Keratinocyte (primary cell): ENCODE results near the gene LRP1B. TPM values are rescaled to one million over a fixed set of nuclear protein-coding genes. Genes with fewer than 3 reads are reported as not detected.

Source experiments
- DNase-seq: peaks from one replicate; pipeline ENCODE4 v3.0.0-alpha.2; 2011; ENCODE audit warnings: low read depth, missing footprints, low spot score
- FAIRE-seq: peaks from 2 replicates; lab custom pipeline; 2011; peaks lifted over from hg19 to GRCh38; lab: Jason Lieb, UNC
- H2AFZ ChIP-seq: 2 replicates; pipeline ENCODE4 v1.6.0; 2012; ENCODE audit warnings: low read length, control low read depth, inconsistent platforms; ENCODE audit not compliant: control insufficient read depth
- H3K27ac ChIP-seq: 2 replicates; pipeline ENCODE4 v1.5.1; 2011; ENCODE audit warnings: low read length; ENCODE audit not compliant: control insufficient read depth, insufficient read depth
- H3K27me3 ChIP-seq: 3 replicates; pipeline ENCODE4 v1.6.0; 2011; ENCODE audit warnings: low read length; ENCODE audit not compliant: control insufficient read depth, insufficient read depth; ENCODE audit errors: extremely low read depth
- H3K36me3 ChIP-seq, 2 experiments: 2 replicates in 1 of 2; 3 replicates in 1 of 2; pipeline ENCODE4 v1.5.1; 2011; ENCODE audit warnings: low read length in 2 of 2, mild to moderate bottlenecking in 1 of 2; ENCODE audit not compliant: control insufficient read depth in 2 of 2, insufficient read depth in 2 of 2; ENCODE audit errors: extremely low read depth in 1 of 2
- H3K4me1 ChIP-seq: 3 replicates; pipeline ENCODE4 v1.5.1; 2011; ENCODE audit warnings: low read length; ENCODE audit not compliant: control insufficient read depth, insufficient read depth; ENCODE audit errors: extremely low read depth
- H3K4me2 ChIP-seq: 3 replicates; pipeline ENCODE4 v1.6.0; 2011; ENCODE audit warnings: low read depth, low read length; ENCODE audit not compliant: control insufficient read depth, insufficient read depth; ENCODE audit errors: extremely low read depth
- H3K4me3 ChIP-seq, 3 experiments: fragments of 200-600 bp in 1 of 3; sonication (generic) in 1 of 3; 2 replicates in 2 of 3; 3 replicates in 1 of 3; pipeline ENCODE4 v1.5.1; 2011 to 2016; ENCODE audit warnings: low read length in 3 of 3, mild to moderate bottlenecking in 3 of 3, control low read depth in 2 of 3, inconsistent platforms in 1 of 3, low read depth in 1 of 3, mixed read lengths in 1 of 3, mixed run types in 1 of 3, moderate library complexity in 1 of 3; ENCODE audit not compliant: control insufficient read depth in 2 of 3, insufficient read depth in 2 of 3; ENCODE audit errors: extremely low read depth in 1 of 3
- H3K79me2 ChIP-seq: 2 replicates; pipeline ENCODE4 v1.6.0; 2012; ENCODE audit warnings: low read length; ENCODE audit not compliant: control insufficient read depth, insufficient read depth
- H3K9ac ChIP-seq: 3 replicates; pipeline ENCODE4 v1.6.0; 2011; ENCODE audit warnings: low read length; ENCODE audit not compliant: control insufficient read depth, insufficient read depth; ENCODE audit errors: extremely low read depth
- H3K9me1 ChIP-seq: 3 replicates; pipeline ENCODE4 v1.6.0; 2011; ENCODE audit warnings: low read length; ENCODE audit not compliant: control insufficient read depth, insufficient read depth; ENCODE audit errors: extremely low read depth
- H3K9me3 ChIP-seq: 2 replicates; pipeline ENCODE4 v1.5.1; 2012; ENCODE audit warnings: low read depth, low read length; ENCODE audit not compliant: control insufficient read depth
- H4K20me1 ChIP-seq: 3 replicates; pipeline ENCODE4 v1.6.0; 2011; ENCODE audit warnings: low read length; ENCODE audit not compliant: control insufficient read depth, insufficient read depth; ENCODE audit errors: extremely low read depth
- CTCF ChIP-seq, 3 experiments: IDR thresholded peaks in 1 of 3; conservative IDR thresholded peaks in 1 of 3; optimal IDR thresholded peaks in 1 of 3; 2 replicates in 2 of 3; 3 replicates in 1 of 3; pipeline versions ENCODE3 to v1.5.1; 2011; ENCODE audit warnings: low read length in 3 of 3, mild to moderate bottlenecking in 3 of 3, moderate library complexity in 2 of 3, control low read depth in 1 of 3, inconsistent platforms in 1 of 3; ENCODE audit not compliant: insufficient read depth in 2 of 3; ENCODE audit errors: extremely low read depth in 1 of 3
- EZH2 ChIP-seq: IDR thresholded peaks from one replicate; pipeline ENCODE4 v1.6.1; 2012; ENCODE audit warnings: inconsistent platforms, mild to moderate bottlenecking, low read length, moderate library complexity
- dilution Hi-C: fragments of 300-500 bp; cut with MboI; formaldehyde crosslinking; loops from one replicate; pipeline ENCODE4 v1.7.0; 2020; ENCODE audit warnings: low sequenced_read_pairs; ENCODE audit not compliant: extremely low pct_ligation_motif_present
- polyA plus RNA-seq, 5 experiments: library from polyadenylated mRNA; depleted of rRNA in 3 of 5; stranded (reverse) in 3 of 5; stranded (forward) in 1 of 5; unstranded in 1 of 5; fragments of >200 nt; gene quantifications; 1 replicate in 1 of 5; 2 replicates in 3 of 5; 3 replicates in 1 of 5; pipeline versions ENCODE4 v1.2.1 to v1.2.3, GENCODE V29; 2011 to 2012; ENCODE audit warnings: missing spikeins in 2 of 5, low read depth in 1 of 5, low replicate concordance in 1 of 5

LRP1B gene
- polyA plus RNA-seq, 1 donor (not counting 4 experiments of a cell fraction or from before 2014, with no cell fraction given) = not detected

GRCh38 chr2:142144547-142144946 is 13.7 kb upstream of the LRP1B start:
- Histone ChIP-seq H3K36me3 (no peaks in the 10 kb centered on the region), H3K27ac (no peak overlapping the region), H3K9ac (no peak overlapping the region), H3K9me1 (no peaks in the 10 kb centered on the region), H2AFZ (no peak overlapping the region), H3K4me1 (no peaks in the 10 kb centered on the region), H3K4me2 (no peak overlapping the region), H3K27me3 (no peaks in the 10 kb centered on the region), H3K4me3 (no peak overlapping the region), H4K20me1 (no peaks in the 10 kb centered on the region), H3K79me2 (no peaks in the 10 kb centered on the region), H3K9me3 (no peaks in the 10 kb centered on the region)
- TF ChIP-seq CTCF (optimal IDR thresholded peaks at IDR 0.05 in 1 of 3, IDR thresholded peaks at IDR 0.05 in 1 of 3, conservative IDR thresholded peaks at IDR 0.05 in 1 of 3; ENCODE audit: extremely low read depth in 1 of 3, insufficient read depth in 2 of 3, low read length in 3 of 3) (no peak), EZH2 (no peak)
- no peak for FAIRE-seq
- dilution Hi-C loops = no loop called here
- no peak for DNase-seq

GRCh38 chr2:142142595-142142994 is 11.8 kb upstream of the LRP1B start:
- dilution Hi-C loops = no loop called here
- H3K27me3 ChIP-seq = no peaks in the 10 kb centered on the region
- no peak overlapping the region for H2AFZ ChIP-seq
- no peaks in the 10 kb centered on the region for H3K36me3 ChIP-seq
- DNase-seq (no peak), FAIRE-seq (no peak)
- TF ChIP-seq EZH2 (no peak), CTCF (optimal IDR thresholded peaks at IDR 0.05 in 1 of 3, IDR thresholded peaks at IDR 0.05 in 1 of 3, conservative IDR thresholded peaks at IDR 0.05 in 1 of 3; ENCODE audit: extremely low read depth in 1 of 3, insufficient read depth in 2 of 3, low read length in 3 of 3) (no peak)
- no peaks in the 10 kb centered on the region for H4K20me1 ChIP-seq
- no peaks in the 10 kb centered on the region for H3K9me1 ChIP-seq
- no peak overlapping the region for H3K4me3 ChIP-seq
- H3K4me2 ChIP-seq = no peak overlapping the region
- no peak overlapping the region for H3K27ac ChIP-seq
- no peak overlapping the region for H3K9ac ChIP-seq
- H3K79me2 ChIP-seq = no peaks in the 10 kb centered on the region
- H3K4me1 ChIP-seq = no peaks in the 10 kb centered on the region
- H3K9me3 ChIP-seq = no peaks in the 10 kb centered on the region
